H1 (cell line): Measurements from ENCODE around the gene HADHB. TPM values are rescaled to one million over a fixed set of nuclear protein-coding genes. Genes with fewer than 3 reads are reported as not detected.

ENCODE experiments used
- ATF2 ChIP-seq: IDR thresholded peaks from 2 replicates; pipeline ENCODE4 v1.6.1; 2012; ENCODE audit warnings: low read length, inconsistent platforms
- CEBPB ChIP-seq: IDR thresholded peaks from 2 replicates; pipeline ENCODE4 v1.6.1; 2012; ENCODE audit warnings: low read depth, low read length
- KDM4A ChIP-seq: IDR thresholded peaks from one replicate; pipeline ENCODE4 v1.7.1; 2012; ENCODE audit warnings: low read depth, mild to moderate bottlenecking, moderate library complexity, low read length, inconsistent platforms; ENCODE audit not compliant: severe bottlenecking
- MAX ChIP-seq: IDR thresholded peaks from 2 replicates; pipeline ENCODE4 v1.6.1; 2012; ENCODE audit warnings: inconsistent platforms
- PHF8 ChIP-seq: fragments of 200-600 bp; sonication (generic); conservative IDR thresholded peaks from 2 replicates; pipeline ENCODE4 v1.7.1; 2012; ENCODE audit warnings: low read depth, mild to moderate bottlenecking, inconsistent platforms, low read length, moderate library complexity
- POLR2AphosphoS5 ChIP-seq: IDR thresholded peaks from 2 replicates; pipeline ENCODE4 v1.6.1; 2011; ENCODE audit warnings: low read depth, low read length
- SIX5 ChIP-seq: IDR thresholded peaks from 2 replicates; pipeline ENCODE4 v1.6.1; 2011; ENCODE audit warnings: mild to moderate bottlenecking, low read depth, low read length
- polyA plus RNA-seq, 7 experiments: library from polyadenylated mRNA; depleted of rRNA in 3 of 7; stranded (reverse) in 5 of 7; unstranded in 2 of 7; fragments of >200 nt in 5 of 7; fragments of 200-250 nt in 2 of 7; gene quantifications; 1 replicate in 5 of 7; 2 replicates in 1 of 7; 4 replicates in 1 of 7; pipeline versions ENCODE4 v1.2.1 to v1.2.3, GENCODE V29; 2011 to 2013; ENCODE audit warnings: missing spikeins in 2 of 7, mixed read lengths in 2 of 7
- total RNA-seq: library from RNA; stranded (reverse); fragmentation: NEBNext Ultra II Directional; extraction: Animal tissue kit (Norgen Biotek cat#: 25700); gene quantifications from 2 replicates; pipeline ENCODE4 v1.2.1, GENCODE V29; 2021

HADHB gene
- total and polyA plus RNA-seq, 2 of the 8 experiments (the other 6 are each of a cell fraction or from before 2014, with no cell fraction given), result 47.7 to 52.3 TPM

- TF ChIP-seq ATF2, result no peak
- no peak for TF ChIP-seq POLR2AphosphoS5
- no peak for TF ChIP-seq MAX
- no peak for TF ChIP-seq PHF8
- TF ChIP-seq KDM4A, result peak; percentile 55
- TF ChIP-seq SIX5, result no peak
- TF ChIP-seq CEBPB, result no peak
These were observed 543 bp downstream of the HADHB start (continued) for GRCh38 chr2:26245231-26245732.
